BJ (cell line): ENCODE data around the gene SLC16A8. TPM values are rescaled to one million over a fixed set of nuclear protein-coding genes. Genes with fewer than 3 reads are reported as not detected.

Experiments used
- CTCF ChIA-PET: fragments of 350-600 bp; formaldehyde crosslinking; extraction: SDS; loops from one replicate; lab custom pipeline; 2021; ENCODE audit warnings: antibody characterized with exemption, inconsistent platforms; lab: Yijun Ruan, JAX
- POLR2A ChIA-PET: fragments of 300-600 bp; sonication (Branson Sonifier 250); formaldehyde crosslinking; extraction: SDS; loops from one replicate; lab custom pipeline; 2021; ENCODE audit warnings: antibody characterized with exemption; lab: Charles Lee
- DNase-seq: peaks from one replicate; pipeline ENCODE4 v3.0.0-alpha.2; 2011; ENCODE audit warnings: low read depth
- H3K27me3 ChIP-seq: 2 replicates; pipeline ENCODE4 v1.6.0; 2011; ENCODE audit warnings: low read length; ENCODE audit not compliant: control insufficient read depth, insufficient read depth
- H3K36me3 ChIP-seq: 2 replicates; pipeline ENCODE4 v1.5.1; 2011; ENCODE audit warnings: low read length; ENCODE audit not compliant: control insufficient read depth, insufficient read depth
- H3K4me3 ChIP-seq: 2 replicates; pipeline ENCODE4 v1.5.1; 2011; ENCODE audit warnings: low read depth, mild to moderate bottlenecking, control low read depth, low read length
- CTCF ChIP-seq: IDR thresholded peaks from 2 replicates; pipeline ENCODE4 v1.5.1; 2011; ENCODE audit warnings: low read depth, mild to moderate bottlenecking, control low read depth, inconsistent platforms, low read length, moderate library complexity; ENCODE audit not compliant: insufficient read depth
- polyA plus RNA-seq: library from polyadenylated mRNA; depleted of rRNA; stranded (reverse); fragments of >200 nt; gene quantifications from 2 replicates; pipeline ENCODE4 v1.2.3, GENCODE V29; 2011

Gene SLC16A8
- polyA plus RNA-seq, 1 experiment: 0.10 TPM

DNA sequence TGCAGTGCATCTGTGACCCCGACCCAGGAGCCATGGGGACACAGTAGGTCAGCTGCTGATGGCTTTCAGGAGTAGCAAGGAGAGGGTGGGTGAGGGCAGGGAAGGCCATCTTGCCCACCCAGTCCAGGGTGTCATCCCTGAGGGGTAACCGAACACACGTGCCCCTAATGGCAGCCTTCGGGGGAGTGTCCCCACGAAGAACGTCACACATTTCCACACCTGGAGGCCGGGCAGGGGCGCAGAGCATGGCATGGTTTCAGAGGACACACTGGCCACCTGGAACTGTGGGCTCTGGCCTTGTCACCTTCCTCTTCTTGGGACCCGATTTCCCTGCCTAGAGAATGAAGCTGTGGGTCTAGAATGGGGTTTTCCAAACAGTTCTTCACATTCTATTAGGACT, 45.9 kb upstream of the SLC16A8 start:
- DNase-seq: no peak
- no peak for TF ChIP-seq CTCF
- Histone ChIP-seq H3K4me3 (no peak overlapping the region), H3K27me3 (no peaks in the 10 kb centered on the region), H3K36me3 (no peaks in the 10 kb centered on the region; the same call in none of the 2 replicates)
- CTCF ChIA-PET: interaction anchor here (2.8 kb wide), 1 partner anchor 15 kb away, joined by 12 read pairs; no protein-coding TSS in a partner anchor
- POLR2A ChIA-PET: no interaction called here

DNA sequence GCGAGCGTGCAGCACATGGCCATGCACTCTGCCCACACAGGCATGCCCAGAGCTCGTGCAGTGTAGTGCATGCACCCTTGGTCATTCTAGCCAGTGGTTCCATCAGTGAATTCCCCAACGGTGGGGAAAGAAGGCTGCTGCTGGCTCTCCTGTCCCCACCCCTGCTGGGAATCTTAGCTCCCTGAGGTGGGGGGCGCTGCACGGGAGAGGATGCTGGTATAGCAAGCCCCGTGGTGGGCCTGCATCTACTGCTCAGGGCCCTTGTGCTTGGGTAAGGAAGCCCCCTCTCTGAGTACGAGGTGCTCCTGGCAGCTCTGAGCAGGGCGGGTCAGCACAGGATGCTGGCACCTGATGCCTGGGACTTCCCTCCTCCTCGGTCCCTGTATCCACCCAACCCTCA, 45.0 kb upstream of the SLC16A8 start:
- no peak for TF ChIP-seq CTCF
- POLR2A ChIA-PET: no interaction called here
- Histone ChIP-seq H3K4me3 (no peak overlapping the region), H3K36me3 (no peaks in the 10 kb centered on the region; the same call in none of the 2 replicates), H3K27me3 (no peaks in the 10 kb centered on the region)
- CTCF ChIA-PET: interaction anchor here (1.7 kb wide), 1 partner anchor 15 kb away, joined by 9 read pairs; no protein-coding TSS in a partner anchor
- DNase-seq: no peak

DNA sequence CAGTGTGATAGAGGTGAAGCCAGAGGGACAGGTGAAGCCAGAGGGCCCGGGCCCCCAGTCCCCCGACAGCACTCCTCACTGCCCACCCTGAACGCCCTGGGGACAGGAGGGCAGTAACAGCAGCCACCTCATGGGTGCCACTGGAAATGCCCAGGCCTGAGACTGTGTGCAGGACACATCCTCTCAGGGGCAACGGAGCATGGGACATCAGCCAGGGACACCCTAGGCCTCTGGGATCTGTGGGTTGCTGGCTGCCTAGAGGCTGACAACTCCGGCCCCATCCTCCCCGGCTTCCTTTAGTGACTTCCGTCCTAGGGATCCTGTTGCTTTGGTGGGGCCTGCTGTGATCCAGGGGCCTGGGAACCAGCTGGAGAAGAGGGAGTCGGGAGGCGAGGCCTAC, 43.9 kb upstream of the SLC16A8 start:
- no peaks in the 10 kb centered on the region; the same call in none of the 2 replicates for H3K36me3 ChIP-seq
- TF ChIP-seq CTCF: no peak
- H3K27me3 ChIP-seq: no peaks in the 10 kb centered on the region
- ChIA-PET POLR2A (no interaction called here), CTCF (interaction anchor here (1.7 kb wide), 1 partner anchor 13 kb away, joined by 9 read pairs; no protein-coding TSS in a partner anchor)
- no peak for DNase-seq
- H3K4me3 ChIP-seq: no peak overlapping the region

DNA sequence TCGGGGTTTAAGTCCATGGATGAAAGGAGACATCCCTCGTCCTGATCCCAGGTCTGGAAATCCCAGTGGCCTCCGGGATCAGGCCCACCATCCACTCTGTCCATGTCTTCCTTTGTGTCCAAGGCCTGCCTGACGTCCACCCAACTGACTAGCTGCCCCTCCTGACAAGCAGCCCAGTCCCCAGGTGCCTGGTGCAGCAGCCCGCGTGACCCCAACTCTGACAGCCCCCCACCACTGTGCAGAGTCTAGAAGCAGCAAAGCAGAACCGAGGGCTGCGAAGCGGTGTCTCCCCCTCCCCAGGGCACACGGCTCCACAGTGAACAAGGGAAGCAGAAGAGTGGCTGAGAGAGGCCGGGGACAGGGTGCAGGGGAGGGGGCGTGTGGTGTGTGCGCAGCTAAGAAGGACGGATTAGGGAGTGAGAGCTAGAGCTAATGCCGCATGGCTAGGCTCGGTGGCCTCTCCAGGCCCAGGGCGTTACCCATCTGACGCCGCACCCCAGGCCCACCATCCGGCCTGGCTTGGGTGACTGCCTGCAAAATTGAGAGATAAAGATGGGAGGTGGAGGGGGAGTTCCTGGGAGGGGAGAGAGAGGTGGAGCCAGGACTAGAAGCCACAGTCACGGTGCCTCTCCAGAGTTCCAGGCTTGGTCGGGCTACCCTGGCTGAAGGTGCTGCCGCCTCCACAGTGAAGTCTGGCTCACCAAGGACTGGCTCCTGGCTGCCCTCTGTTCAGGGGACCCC, 43.1 kb upstream of the SLC16A8 start:
- H3K4me3 ChIP-seq: no peak overlapping the region
- ChIA-PET CTCF (no interaction called here), POLR2A (no interaction called here)
- H3K27me3 ChIP-seq: no peaks in the 10 kb centered on the region
- no peaks in the 10 kb centered on the region; the same call in none of the 2 replicates for H3K36me3 ChIP-seq
- no peak for DNase-seq
- no peak for TF ChIP-seq CTCF

GRCh38 chr22:38125751-38126201, 41.8 kb upstream of the SLC16A8 start:
- DNase-seq: no peak
- Histone ChIP-seq H3K27me3 (no peaks in the 10 kb centered on the region), H3K4me3 (no peak overlapping the region), H3K36me3 (no peaks in the 10 kb centered on the region; the same call in none of the 2 replicates)
- no peak for TF ChIP-seq CTCF
- ChIA-PET CTCF (interaction anchor here (4.2 kb wide), 1 partner anchor 12 kb away, joined by 30 read pairs; no protein-coding TSS in a partner anchor), POLR2A (no interaction called here)
